Measurements from ENCODE around the gene MMRN2. TPM values are rescaled to one million over a fixed set of nuclear protein-coding genes. Genes with fewer than 3 reads are reported as not detected.

The MMRN2 gene
- total RNA-seq, 2 donors from 2014 or later: 16.8 to 17.4 TPM

- TF ChIP-seq CTCF (IDR thresholded peaks at IDR 0.05) (no peak), POLR2A (IDR thresholded peaks at IDR 0.05) (no peak)
- intact Hi-C loops (cut with DNase I): loop anchor here (5.0 kb wide), 1 partner anchor 206 kb away; no protein-coding TSS in a partner anchor
- no peak overlapping the region for H3K27ac ChIP-seq
- WGBS, 2 donors: 66 to 70% methylated on average over 4 of the region's 4 CpGs
- H3K4me1 ChIP-seq: peaks cover 11% of the 10 kb centered on the region
- ATAC-seq (no peak), DNase-seq (no peak)
- no peak overlapping the region for H3K4me3 ChIP-seq
- no peaks in the 10 kb centered on the region for H3K27me3 ChIP-seq
- H3K36me3 ChIP-seq (replicated peaks in 1 of 2; ENCODE audit: insufficient read depth in 1 of 2, low read depth in 2 of 2): peaks cover 0 to 4% of the 10 kb centered on the region in 2 donors
- no peaks in the 10 kb centered on the region for H3K9me3 ChIP-seq
These were observed 58.9 kb downstream of the MMRN2 start for GRCh38 chr10:86898511-86898910.

DNA sequence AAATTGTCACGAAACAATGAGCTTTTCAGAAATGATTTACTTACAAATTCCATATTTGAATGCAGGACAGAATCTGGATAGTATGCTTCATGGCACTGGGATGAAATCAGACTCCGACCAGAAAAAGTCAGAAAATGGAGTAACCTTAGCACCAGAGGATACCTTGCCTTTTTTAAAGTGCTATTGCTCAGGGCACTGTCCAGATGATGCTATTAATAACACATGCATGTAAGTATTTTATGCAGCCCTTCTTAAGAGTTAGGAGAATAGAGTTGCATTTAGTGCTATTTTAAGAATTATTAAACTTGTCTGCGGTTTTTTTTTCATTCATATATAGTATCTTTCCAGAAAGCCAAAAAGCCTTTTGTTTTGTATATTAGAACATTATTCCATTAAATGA, 67.4 kb downstream of the MMRN2 start:
- TF ChIP-seq POLR2A (IDR thresholded peaks at IDR 0.05) (no peak), CTCF (IDR thresholded peaks at IDR 0.05) (no peak)
- no peak for ATAC-seq

GRCh38 chr10:86888585-86889381, 68.6 kb downstream of the MMRN2 start:
- no peaks in the 10 kb centered on the region for H3K36me3 ChIP-seq (replicated peaks in 1 of 2; ENCODE audit: insufficient read depth in 1 of 2, low read depth in 2 of 2)
- no peak for DNase-seq

More for the DNA sequence above, 67.4 kb downstream of the MMRN2 start:
- WGBS, 2 donors: 64 to 90% methylated on average over 3 of the region's 3 CpGs
- no peak for DNase-seq
- Histone ChIP-seq H3K27ac (no peak overlapping the region), H3K4me1 (no peaks in the 10 kb centered on the region), H3K27me3 (no peaks in the 10 kb centered on the region), H3K36me3 (replicated peaks in 1 of 2; ENCODE audit: insufficient read depth in 1 of 2, low read depth in 2 of 2) (no peaks in the 10 kb centered on the region), H3K4me3 (no peak overlapping the region), H3K9me3 (no peaks in the 10 kb centered on the region)
- intact Hi-C loops (cut with DNase I): no loop called here

More at GRCh38 chr10:86888585-86889381, 68.6 kb downstream of the MMRN2 start:
- no peak overlapping the region for H3K4me3 ChIP-seq
- H3K27me3 ChIP-seq: no peaks in the 10 kb centered on the region
- no peaks in the 10 kb centered on the region for H3K4me1 ChIP-seq
- no peak overlapping the region for H3K27ac ChIP-seq
- H3K9me3 ChIP-seq: no peaks in the 10 kb centered on the region
- no peak for ATAC-seq
- intact Hi-C loops (cut with DNase I): no loop called here
- WGBS, 2 donors: 63 to 73% methylated on average over 7 of the region's 7 CpGs
- TF ChIP-seq CTCF (IDR thresholded peaks at IDR 0.05): no peak
- TF ChIP-seq POLR2A (IDR thresholded peaks at IDR 0.05): no peak

Small RNA genes within 50 kb of the gene (small RNA-seq; reads per million reads assigned to genes)
- gene BMS1P3 (not detected), gene RNU1-19P (not detected)

Other genes starting within 250 kb of the MMRN2 start
- 10 to 100 TPM in 1 of 2 donors, 1 to 10 TPM in 1; 9.9 to 12.2 TPM for gene BMPR1A, start 201.0 kb downstream of the MMRN2 start, total RNA-seq
- 1 to 10 TPM; 2.6 to 3.0 TPM for gene SNCG, start 984 bp upstream of the MMRN2 start, total RNA-seq
- 100 to 1,000 TPM; 113 to 115 TPM for gene ADIRF, start 10.9 kb upstream of the MMRN2 start, total RNA-seq
- gene FAM25A, start 62.7 kb upstream of the MMRN2 start, total RNA-seq: not detected
- 10 to 100 TPM; 72.1 to 74.5 TPM for gene GLUD1, start 137.2 kb upstream of the MMRN2 start, total RNA-seq
- gene SHLD2, start 137.6 kb upstream of the MMRN2 start, total RNA-seq: 10 to 100 TPM; 15.2 to 16.3 TPM

Measured in body of pancreas (tissue), 4 donors.